Hematopoietic multipotent progenitor cell treated with erythropoietin and hydrocortisone succinate and interleukin-3 and kit ligand, for 15 days (in vitro differentiated cells): Measurements from ENCODE around the gene NES.
"Not testable (repeated sequence)": the region's sequence is repeated elsewhere in the genome, so short reads cannot be mapped to it uniquely, and the experiment has no call there.

Experiments
- DNase-seq: peaks from one replicate; pipeline ENCODE4 v3.0.0-alpha.2; 2015; ENCODE audit warnings: low spot score

NES gene

DNA sequence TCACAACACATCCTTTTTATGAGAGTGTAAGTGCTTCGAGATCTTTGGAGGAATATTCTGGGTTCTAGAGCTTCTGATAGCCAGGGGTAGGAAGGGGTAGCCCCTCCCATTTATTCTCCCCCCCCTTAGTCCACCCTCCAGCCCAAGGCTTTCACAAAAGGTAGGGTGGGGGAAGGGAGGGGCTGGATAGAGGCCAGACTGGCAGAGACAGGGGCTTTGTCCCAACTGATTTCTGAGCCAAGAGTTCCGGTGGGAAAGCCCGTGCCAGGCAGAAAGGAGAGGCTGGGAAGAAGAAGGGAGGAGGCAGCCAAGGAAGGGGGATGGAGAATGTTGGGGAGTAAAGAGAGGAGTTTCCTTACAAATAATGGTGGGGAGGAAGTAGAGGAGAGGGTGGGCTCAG is 32.2 kb downstream of the NES start:
- DNase-seq: no peak

DNA sequence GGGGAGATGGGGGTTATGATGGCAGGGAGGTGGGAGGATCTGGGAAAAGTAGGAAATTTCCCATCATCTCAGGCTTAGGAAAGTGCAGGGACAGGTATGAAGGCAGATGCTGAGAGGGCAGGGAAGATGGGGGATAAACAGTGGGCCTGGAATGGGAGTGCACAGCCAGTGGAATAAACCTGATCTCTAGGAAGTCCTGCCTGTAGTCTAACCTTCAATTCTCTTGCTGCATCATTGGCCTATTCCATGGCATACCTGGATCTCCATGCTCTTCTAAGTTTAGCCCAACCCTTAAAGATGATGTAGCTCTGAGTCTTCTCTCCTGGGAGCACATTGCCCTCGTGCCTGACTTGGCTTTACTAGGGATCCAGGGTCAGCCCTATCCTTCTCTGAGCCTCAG is 32.6 kb downstream of the NES start:
- no peak for DNase-seq

DNA sequence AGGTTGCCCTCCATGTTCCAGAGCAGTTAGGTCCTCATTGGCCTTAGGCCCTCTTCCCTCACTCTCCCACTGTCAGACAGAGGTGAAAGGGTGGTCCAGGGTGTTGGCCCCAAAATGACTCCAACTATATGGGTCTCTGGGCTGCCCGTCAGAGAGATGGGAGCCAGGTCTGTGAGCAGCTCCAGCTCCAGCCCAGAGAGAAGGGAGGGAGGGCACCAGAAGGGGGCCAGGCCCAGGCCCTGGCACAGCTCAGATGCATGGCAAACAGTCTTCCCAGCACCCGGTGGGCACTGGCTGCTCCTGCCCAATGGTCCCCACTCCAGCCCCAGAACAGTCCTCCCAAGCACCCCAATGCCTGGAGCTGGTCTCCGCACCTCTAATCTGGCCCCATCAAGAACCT is 33.1 kb downstream of the NES start:
- DNase-seq: no peak

- DNase-seq: no peak
Measured at GRCh38 chr1:156643778-156644092, 33.5 kb downstream of the NES start.

GRCh38 chr1:156643049-156643777 is 34.0 kb downstream of the NES start:
- DNase-seq: no peak

- DNase-seq: no peak
Measured at GRCh38 chr1:156642265-156643048, 34.8 kb downstream of the NES start.

DNA sequence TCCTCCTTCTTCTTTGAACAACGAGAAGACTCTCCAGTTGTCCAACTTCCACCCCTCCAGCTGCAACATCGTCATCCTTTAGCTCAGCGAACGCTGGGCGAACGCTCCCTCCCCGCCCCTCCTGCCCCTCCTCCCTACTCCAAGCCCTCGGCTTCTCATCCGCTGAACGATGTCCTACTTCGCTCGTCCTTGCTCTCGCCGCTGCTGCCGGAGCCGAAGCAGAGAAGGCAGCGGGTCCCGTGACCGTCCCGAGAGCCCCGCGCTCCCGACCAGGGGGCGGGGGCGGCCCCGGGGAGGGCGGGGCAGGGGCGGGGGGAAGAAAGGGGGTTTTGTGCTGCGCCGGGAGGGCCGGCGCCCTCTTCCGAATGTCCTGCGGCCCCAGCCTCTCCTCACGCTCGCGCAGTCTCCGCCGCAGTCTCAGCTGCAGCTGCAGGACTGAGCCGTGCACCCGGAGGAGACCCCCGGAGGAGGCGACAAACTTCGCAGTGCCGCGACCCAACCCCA is 35.4 kb downstream of the NES start, which contains the start of gene BCAN:
Gene BCAN, plus strand, starts transcription at position 357 of the 504 bp plus-strand sequence. CDS start 3,938 bp downstream, outside the sequence.
- DNase-seq: no peak

DNA sequence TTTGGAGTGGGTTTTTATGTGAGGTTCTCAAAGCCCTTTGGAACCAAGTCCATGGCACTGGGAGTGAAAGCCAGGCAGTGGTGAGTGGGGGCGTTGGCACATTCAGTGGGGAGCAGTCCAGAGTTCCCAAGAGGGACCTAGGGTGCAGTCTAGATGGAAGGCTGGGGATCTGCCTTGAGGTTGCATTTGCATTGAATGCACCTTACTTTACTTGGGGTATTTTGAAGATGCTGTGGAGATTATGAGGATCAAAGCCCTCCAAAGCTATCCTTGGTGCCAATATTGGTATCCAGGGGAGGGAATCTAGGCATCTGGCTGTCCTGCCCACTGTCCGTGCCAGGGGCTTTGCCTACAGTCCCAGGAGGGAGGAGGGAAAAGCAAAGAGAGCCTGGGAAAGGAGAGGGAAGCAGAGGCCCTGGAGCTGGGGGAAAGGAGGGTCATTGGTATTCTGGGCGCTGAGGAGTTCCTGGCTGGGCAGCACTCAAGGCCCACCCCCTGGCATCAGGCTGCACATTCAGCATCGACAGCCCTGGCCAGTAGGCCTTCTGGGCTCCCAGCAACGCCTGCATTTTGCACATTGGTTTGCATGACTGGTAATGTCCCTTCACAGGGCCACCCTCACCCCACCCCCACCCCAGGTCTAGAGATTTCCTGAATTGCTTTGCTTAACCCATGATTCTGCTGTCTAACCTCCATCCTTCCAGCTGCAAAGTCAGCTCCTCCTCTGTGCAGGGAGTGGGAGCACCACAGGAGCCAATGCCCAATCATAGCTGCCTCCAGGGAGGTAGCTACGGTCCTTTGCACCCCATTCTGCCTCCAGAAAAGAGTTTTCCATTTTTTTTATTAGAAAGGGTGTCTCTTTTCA is 36.1 kb downstream of the NES start:
- no peak for DNase-seq

GRCh38 chr1:156639601-156640101 is 37.6 kb downstream of the NES start:
- DNase-seq: no peak

GRCh38 chr1:156638189-156638985 is 38.8 kb downstream of the NES start:
- DNase-seq: no peak

DNA sequence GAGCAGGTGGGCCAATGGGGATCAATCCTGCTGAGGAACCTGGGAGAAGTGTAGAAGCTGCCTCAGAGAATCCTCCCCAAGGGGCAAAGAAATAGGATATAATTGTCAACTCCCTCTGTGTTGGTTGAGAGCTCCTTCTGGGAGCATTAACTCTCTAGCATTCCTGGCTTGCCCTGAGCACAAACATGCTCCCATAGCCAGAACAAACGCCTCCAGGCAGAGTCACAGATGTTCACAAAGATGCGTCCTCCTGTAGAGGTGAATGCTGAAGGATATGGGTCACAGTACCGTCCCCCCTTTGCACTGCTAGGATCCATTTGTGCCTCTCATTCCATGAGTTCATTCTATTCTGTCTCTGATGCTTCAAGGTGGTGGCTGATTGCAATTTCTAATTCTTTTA is 44.9 kb downstream of the NES start:
- DNase-seq: no peak

DNA sequence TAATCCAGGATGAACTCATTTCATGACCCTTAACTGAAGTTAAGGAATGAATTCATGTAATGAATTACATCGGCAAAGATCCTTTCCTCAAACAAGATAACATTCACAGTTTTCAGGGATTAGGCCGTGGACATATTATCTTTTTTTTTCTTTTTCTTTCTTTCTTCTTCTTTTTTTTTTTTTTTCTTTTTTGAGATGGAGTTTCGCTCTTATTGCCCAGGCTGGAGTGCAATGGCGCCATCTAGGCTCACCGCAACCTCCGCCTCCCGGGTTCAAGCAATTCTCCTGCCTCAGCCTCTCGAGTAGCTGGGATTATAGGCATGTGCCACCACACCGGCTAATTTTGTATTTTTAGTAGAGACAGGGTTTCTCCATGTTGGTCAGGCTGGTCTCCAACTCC is 46.1 kb downstream of the NES start:
- not testable (repeated sequence) for DNase-seq

- no peak for DNase-seq
Measured at GRCh38 chr1:156629823-156630449, 47.3 kb downstream of the NES start.

DNA sequence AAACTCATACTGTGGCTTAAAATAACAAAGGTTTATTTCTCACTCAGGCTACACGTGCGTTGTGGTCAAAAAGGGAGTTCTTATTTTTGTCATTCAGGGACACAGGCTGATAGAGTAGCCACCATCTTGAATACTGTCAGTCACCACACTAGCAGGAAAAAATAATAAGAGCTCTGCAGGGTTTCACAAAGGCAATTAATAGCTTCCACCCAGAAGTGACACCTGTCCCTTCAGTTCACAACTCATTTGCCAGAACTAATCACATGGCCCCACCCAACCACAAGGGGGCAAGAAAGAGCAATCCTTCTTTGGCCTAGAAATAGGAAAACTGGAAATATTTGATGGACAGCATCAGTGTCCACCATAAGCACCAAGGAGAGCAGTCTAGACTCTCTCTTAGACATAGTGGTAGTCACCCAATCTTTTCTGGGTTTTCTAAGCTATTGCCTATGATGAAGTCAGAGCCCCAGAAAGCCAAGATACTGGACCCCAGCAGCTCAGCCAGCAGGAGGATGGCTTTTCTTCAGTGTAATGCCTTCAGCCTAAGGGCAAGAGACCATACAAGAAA is 49.8 kb downstream of the NES start:
- DNase-seq: peak; percentile 47

DNA sequence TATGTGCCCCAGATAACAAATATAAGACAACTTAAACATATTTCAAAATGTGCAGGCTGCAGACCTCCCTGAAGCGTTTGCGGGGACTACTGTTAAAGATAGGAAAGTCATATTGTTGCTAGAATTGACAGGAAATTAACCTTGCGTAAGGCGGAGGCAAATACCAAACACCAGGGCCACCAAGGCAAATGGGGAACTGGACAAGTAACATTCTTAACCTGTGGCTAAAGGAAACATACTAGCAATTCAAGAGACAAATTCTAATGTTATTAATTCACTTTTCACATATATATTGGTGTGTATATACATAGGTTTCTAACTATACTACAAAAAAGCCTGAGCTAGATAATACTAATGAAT is 51.1 kb downstream of the NES start:
- DNase-seq: no peak

DNA sequence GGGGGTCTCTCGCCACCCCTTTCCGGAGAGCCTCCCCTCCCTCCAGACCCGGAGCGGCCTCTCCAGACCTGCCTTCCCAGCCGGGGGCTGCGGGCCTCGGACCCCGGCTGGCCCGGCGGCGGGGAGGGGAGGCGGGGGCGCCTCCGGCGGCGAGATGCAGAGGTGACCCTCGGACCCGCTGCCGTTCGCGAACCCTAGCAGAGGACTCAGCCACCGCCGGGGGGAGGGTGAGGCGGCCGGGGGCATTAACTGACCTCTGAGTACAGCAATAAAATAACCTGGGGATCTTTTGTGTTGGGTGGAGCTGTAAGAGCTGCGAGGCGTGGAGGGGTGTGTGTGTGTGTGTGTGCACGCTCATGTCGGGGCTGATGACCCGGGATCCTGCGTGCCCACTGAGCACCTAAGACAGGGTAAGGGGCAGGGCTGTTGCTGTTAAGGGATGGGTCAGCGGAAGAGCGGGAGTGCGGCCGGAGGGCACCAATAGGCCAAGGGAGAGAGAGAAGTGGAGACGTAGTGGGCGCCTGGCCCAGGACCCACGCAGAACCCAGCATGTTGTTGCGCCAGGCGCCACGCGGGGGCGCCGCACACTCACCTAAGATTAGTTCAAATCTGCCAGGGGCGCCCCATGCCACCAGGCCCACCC is 51.6 kb downstream of the NES start:
- DNase-seq: peak; percentile 49

GRCh38 chr1:156624814-156625435 is 52.3 kb downstream of the NES start:
- no peak for DNase-seq

DNA sequence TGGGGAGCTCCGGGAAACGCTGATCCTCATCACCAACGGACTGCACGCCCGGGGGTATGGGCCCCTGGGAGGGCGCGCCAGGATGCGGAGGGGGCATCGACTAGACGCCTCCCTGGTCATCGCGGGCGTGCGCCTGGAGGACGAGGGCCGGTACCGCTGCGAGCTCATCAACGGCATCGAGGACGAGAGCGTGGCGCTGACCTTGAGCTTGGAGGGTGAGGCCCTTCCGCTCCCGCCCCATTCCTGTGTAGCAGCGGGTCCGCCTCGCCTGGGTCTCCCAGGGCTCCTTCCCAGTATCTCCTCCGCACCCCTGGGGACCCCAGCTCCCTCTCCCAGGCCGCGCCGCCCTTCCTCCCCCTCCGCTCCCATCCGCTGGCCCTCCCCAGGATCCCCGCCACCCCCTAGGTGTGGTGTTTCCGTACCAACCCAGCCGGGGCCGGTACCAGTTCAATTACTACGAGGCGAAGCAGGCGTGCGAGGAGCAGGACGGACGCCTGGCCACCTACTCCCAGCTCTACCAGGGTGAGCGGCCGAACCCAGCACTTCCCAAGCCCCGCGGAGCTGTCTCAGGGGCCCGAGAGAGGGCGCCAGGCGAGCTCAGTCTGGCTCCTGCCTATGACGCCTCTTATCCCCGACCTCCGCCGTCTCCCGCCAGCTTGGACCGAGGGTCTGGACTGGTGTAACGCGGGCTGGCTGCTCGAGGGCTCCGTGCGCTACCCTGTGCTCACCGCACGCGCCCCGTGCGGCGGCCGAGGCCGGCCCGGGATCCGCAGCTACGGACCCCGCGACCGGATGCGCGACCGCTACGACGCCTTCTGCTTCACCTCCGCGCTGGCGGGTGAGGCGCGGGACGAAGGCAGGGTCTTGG is 53.0 kb downstream of the NES start:
- no peak for DNase-seq
